ENCODE data around the gene VPS8.
"Not testable (repeated sequence)": the region's sequence is repeated elsewhere in the genome, so short reads cannot be mapped to it uniquely, and the experiment has no call there.

Gene VPS8

GRCh38 chr3:184949251-184949965 lies 137.4 kb downstream of the VPS8 start:
- POLR2A ChIA-PET = no interaction called here
- TF ChIP-seq TRIM28 (IDR thresholded peaks at IDR 0.05; ENCODE audit: borderline replicate concordance, low read length) = no peak
- no peak for TF ChIP-seq ZNF449 (tag by site-specific recombination; IDR thresholded peaks at IDR 0.05)
- TF ChIP-seq ZNF175 (tag by site-specific recombination; IDR thresholded peaks at IDR 0.05) = no peak
- no peak for TF ChIP-seq ZNF555 (tag by site-specific recombination; conservative IDR thresholded peaks at IDR 0.05)
- no peak for TF ChIP-seq ZBTB26 (tag by site-specific recombination; optimal IDR thresholded peaks at IDR 0.05)
- TF ChIP-seq EGR2 (tag by site-specific recombination; IDR thresholded peaks at IDR 0.05; ENCODE audit: low read depth) = no peak
- TF ChIP-seq ATF2 (tag by site-specific recombination; IDR thresholded peaks at IDR 0.05; ENCODE audit: low read depth) = no peak
- TF ChIP-seq ZNF146 (tag by site-specific recombination; IDR thresholded peaks at IDR 0.05) = no peak
- TF ChIP-seq ZNF211 (tag by site-specific recombination; IDR thresholded peaks at IDR 0.05; ENCODE audit: low read depth) = no peak
- CTCF ChIA-PET = no interaction called here
- H3K36me3 ChIP-seq (ENCODE audit: control insufficient read depth in 2 of 2, insufficient read depth in 1 of 2, low read length in 2 of 2) = peaks cover 0 to 4% of the 10 kb centered on the region in 2 experiments; a peak in 1 of 3 replicates
- H3K27ac ChIP-seq (ENCODE audit: extremely low read depth, low read depth, low read length) = no peak overlapping the region
- no peak overlapping the region for H3K4me3 ChIP-seq (ENCODE audit: low read depth, low read length)
- H3K9me3 ChIP-seq (ENCODE audit: control insufficient read depth, insufficient read depth, low read depth, low read length) = no peaks in the 10 kb centered on the region
- no peaks in the 10 kb centered on the region for H3K4me1 ChIP-seq (ENCODE audit: control insufficient read depth, insufficient read depth, low read length)

GRCh38 chr3:184950816-184951215 lies 138.8 kb downstream of the VPS8 start:
- CTCF ChIA-PET; H3K9me3 ChIP-seq (ENCODE audit: control insufficient read depth, insufficient read depth, low read depth, low read length); H3K4me1 ChIP-seq (ENCODE audit: control insufficient read depth, insufficient read depth, low read length); H3K36me3 ChIP-seq (ENCODE audit: control insufficient read depth in 2 of 2, insufficient read depth in 1 of 2, low read length in 2 of 2); H3K27ac ChIP-seq (ENCODE audit: extremely low read depth, low read depth, low read length); H3K4me3 ChIP-seq (ENCODE audit: low read depth, low read length); POLR2A ChIA-PET: not testable (repeated sequence)
- peak; percentile 49; the same call in 1 of the 2 replicates for TF ChIP-seq ZNF146 (tag by site-specific recombination; IDR thresholded peaks at IDR 0.05)

GRCh38 chr3:184952671-184953070 lies 140.7 kb downstream of the VPS8 start:
- Histone ChIP-seq H3K36me3 (ENCODE audit: control insufficient read depth in 2 of 2, insufficient read depth in 1 of 2, low read length in 2 of 2) (peaks cover 4% of the 10 kb centered on the region in 2 experiments; a peak in 2 of 3 replicates), H3K27ac (ENCODE audit: extremely low read depth, low read depth, low read length) (no peak overlapping the region), H3K9me3 (ENCODE audit: control insufficient read depth, insufficient read depth, low read depth, low read length) (no peaks in the 10 kb centered on the region), H3K4me3 (ENCODE audit: low read depth, low read length) (no peak overlapping the region), H3K4me1 (ENCODE audit: control insufficient read depth, insufficient read depth, low read length) (no peaks in the 10 kb centered on the region)
- POLR2A ChIA-PET = no interaction called here
- TF ChIP-seq GLIS2 (tag by site-specific recombination; IDR thresholded peaks at IDR 0.05) (no peak), HOXA7 (CRISPR knock-in tag; IDR thresholded peaks at IDR 0.05; ENCODE audit: borderline replicate concordance) (no peak), SP2 (tag by site-specific recombination; IDR thresholded peaks at IDR 0.05) (no peak), GFI1B (tag by site-specific recombination; IDR thresholded peaks at IDR 0.05) (no peak), ZBTB21 (tag by site-specific recombination; IDR thresholded peaks at IDR 0.05) (no peak), ZXDB (tag by site-specific recombination; IDR thresholded peaks at IDR 0.05) (no peak), ZNF501 (tag by site-specific recombination; IDR thresholded peaks at IDR 0.05) (no peak), KLF17 (tag by site-specific recombination; IDR thresholded peaks at IDR 0.05) (no peak), ZNF792 (tag by site-specific recombination; IDR thresholded peaks at IDR 0.05) (no peak), ZBTB11 (tag by site-specific recombination; conservative IDR thresholded peaks at IDR 0.05; ENCODE audit: low read depth) (no peak)
- CTCF ChIA-PET = no interaction called here

Measured in HEK293 (cell line).